ENCODE measurements around the gene SMIM31.

Gene SMIM31

DNA sequence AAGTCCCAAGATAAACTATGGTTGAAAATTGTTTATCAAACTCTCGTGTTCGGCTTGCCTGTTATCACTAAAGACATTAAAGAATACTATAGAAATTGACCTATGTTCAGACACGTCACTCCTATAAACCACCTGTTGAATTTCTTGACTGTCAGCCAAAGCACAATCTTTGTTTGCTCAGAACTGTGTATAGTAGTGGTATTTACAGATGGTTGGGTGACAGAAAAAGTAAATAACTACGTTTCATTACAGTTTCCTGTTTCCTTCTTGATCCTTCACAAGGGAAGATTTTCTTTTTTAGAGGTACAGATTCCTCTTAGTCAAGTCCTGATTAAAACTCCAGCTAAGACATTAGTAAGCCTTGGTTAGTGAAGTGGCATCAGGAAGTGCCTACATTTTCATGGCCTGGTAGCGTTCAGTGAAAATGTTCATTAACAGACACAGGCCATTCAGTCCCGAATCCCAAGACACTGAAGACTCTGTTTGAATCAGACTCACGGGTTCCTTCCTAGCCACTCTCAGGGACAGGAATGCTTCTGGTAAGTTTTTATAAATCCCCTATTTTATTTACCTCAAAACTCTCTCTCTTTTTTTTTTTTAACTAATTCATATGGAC, at the start of gene SMIM31:
Gene SMIM31 (plus strand): TSS at position 259 of the 616 bp plus-strand sequence. CDS start 16,313 bp downstream, outside the sequence.
- no peak for TF ChIP-seq CTCF (conservative IDR thresholded peaks at IDR 0.05)
- peak within 1 kb of the TSS; percentile 85 for H3K27ac ChIP-seq

DNA sequence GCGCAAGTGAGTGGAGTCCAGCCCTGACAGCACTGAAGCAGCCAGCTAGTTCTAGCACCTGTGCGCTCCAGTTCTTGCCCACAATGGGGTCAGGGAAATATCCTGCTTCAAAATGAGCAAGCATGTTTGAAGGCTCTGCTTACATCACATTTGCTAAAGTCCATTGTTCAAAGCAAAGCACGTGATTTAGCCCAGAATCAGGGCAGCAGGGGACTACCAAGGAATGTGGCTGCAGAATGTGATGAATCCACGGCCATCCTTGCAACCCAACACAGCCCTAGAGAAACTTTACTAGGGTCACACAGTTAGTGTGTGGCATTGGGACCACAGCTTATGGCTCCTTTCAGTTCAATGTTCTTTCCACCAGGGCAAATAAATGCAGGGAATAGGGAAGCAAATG, 47.3 kb upstream of the SMIM31 start:
- TF ChIP-seq CTCF (conservative IDR thresholded peaks at IDR 0.05): no peak
- no peak overlapping the region for H3K27ac ChIP-seq

- H3K27ac ChIP-seq: no peak overlapping the region
- peak; percentile 61; the same call in 1 of the 2 replicates for TF ChIP-seq CTCF (conservative IDR thresholded peaks at IDR 0.05)
These were observed 37.0 kb upstream of the SMIM31 start for GRCh38 chr4:164716901-164717300.

- H3K27ac ChIP-seq: no peak overlapping the region
- TF ChIP-seq CTCF (conservative IDR thresholded peaks at IDR 0.05): no peak
These were observed 35.1 kb upstream of the SMIM31 start for GRCh38 chr4:164718827-164719226.

- no peak overlapping the region for H3K27ac ChIP-seq
- TF ChIP-seq CTCF (conservative IDR thresholded peaks at IDR 0.05): no peak
These were observed 28.9 kb upstream of the SMIM31 start for GRCh38 chr4:164725066-164725465.

DNA sequence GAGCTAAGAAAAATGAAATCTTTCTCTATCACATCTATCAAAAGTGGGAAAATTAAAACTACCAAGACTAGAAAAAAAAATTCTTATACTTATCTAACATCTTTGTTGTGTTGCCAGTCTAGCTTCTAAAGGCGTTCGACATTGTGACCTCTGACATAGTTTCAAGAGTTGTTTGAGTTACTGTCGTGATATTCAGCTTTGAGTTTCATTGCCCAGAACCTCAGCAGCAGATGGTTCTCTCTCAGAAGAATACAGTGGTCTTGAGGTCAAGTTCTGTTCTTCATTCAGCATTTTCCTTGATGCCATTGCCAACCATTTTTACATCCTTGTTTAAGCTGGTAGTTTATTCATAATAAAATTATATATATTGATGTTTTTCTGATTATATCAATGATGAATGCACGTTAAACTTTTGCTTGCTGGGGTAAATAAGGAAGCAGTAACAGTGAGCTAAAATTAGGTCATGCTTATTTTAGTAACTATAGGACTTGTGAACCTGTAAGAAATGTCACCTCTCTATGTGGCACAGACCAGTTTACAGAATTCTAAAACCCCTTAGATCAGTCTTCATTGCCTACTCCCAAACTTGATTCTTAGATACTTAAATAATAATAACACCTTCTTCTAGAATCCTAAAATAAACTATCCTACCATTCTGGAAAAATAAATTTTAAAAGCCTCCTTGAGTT, 23.1 kb upstream of the SMIM31 start:
- H3K27ac ChIP-seq: no peak overlapping the region
- no peak for TF ChIP-seq CTCF (conservative IDR thresholded peaks at IDR 0.05)

GRCh38 chr4:164731827-164732474, 22.0 kb upstream of the SMIM31 start:
- H3K27ac ChIP-seq: no peak overlapping the region
- TF ChIP-seq CTCF (conservative IDR thresholded peaks at IDR 0.05): peak; percentile 96
